Loucy (cell line): Measurements from ENCODE around the gene PRM3.

Experiments
- H2AFZ ChIP-seq: fragments of 200-600 bp; sonication (generic); 2 replicates; pipeline ENCODE4 v1.6.0; 2016; ENCODE audit warnings: antibody characterized with exemption, mild to moderate bottlenecking, low read length, moderate library complexity
- H3F3A ChIP-seq: fragments of 200-600 bp; 2 replicates; pipeline ENCODE4 v1.6.0; 2016; ENCODE audit warnings: antibody characterized with exemption, low read depth, mild to moderate bottlenecking
- H3K27me3 ChIP-seq: fragments of 200-600 bp; sonication (generic); 2 replicates; pipeline ENCODE4 v1.6.1; 2014; ENCODE audit warnings: low read length, mild to moderate bottlenecking; ENCODE audit not compliant: insufficient read depth, poor library complexity, severe bottlenecking
- H3K36me3 ChIP-seq: fragments of 200-600 bp; sonication (generic); 2 replicates; pipeline ENCODE4 v1.6.1; 2016; ENCODE audit warnings: low read length; ENCODE audit not compliant: insufficient read depth
- H3K4me1 ChIP-seq: fragments of 200-600 bp; sonication (generic); 2 replicates; pipeline ENCODE4 v1.5.1; 2014; ENCODE audit warnings: low read length, mild to moderate bottlenecking; ENCODE audit not compliant: insufficient read depth, poor library complexity, severe bottlenecking
- H3K4me2 ChIP-seq: fragments of 200-600 bp; sonication (generic); 2 replicates; pipeline ENCODE4 v1.6.0; 2014; ENCODE audit warnings: antibody characterized with exemption, low read length, low read depth, mild to moderate bottlenecking; ENCODE audit not compliant: poor library complexity, severe bottlenecking
- H3K4me3 ChIP-seq: fragments of 200-600 bp; sonication (generic); 2 replicates; pipeline ENCODE4 v1.5.1; 2014; ENCODE audit warnings: low read length, mild to moderate bottlenecking, mixed read lengths; ENCODE audit not compliant: poor library complexity, severe bottlenecking
- H3K79me2 ChIP-seq: fragments of 200-600 bp; sonication (generic); 2 replicates; pipeline ENCODE4 v1.6.1; 2014; ENCODE audit warnings: low read length; ENCODE audit not compliant: insufficient read depth
- H3K9ac ChIP-seq: fragments of 200-600 bp; sonication (generic); 2 replicates; pipeline ENCODE4 v1.6.0; 2014; ENCODE audit warnings: mild to moderate bottlenecking, low read depth, low read length, moderate library complexity; ENCODE audit not compliant: poor library complexity, severe bottlenecking
- H3K9me2 ChIP-seq: fragments of 200-600 bp; sonication (generic); replicated peaks from 2 replicates; pipeline ENCODE4 v1.6.1; 2016; ENCODE audit warnings: low read depth, low read length, mixed read lengths
- H3K9me3 ChIP-seq: fragments of 200-600 bp; sonication (generic); 2 replicates; pipeline ENCODE4 v1.6.1; 2014; ENCODE audit warnings: mild to moderate bottlenecking, antibody characterized with exemption, low read length, low read depth; ENCODE audit not compliant: insufficient read depth
- H4K20me1 ChIP-seq: fragments of 200-600 bp; sonication (generic); 2 replicates; pipeline ENCODE4 v1.6.0; 2014; ENCODE audit warnings: antibody characterized with exemption, low read length, mild to moderate bottlenecking; ENCODE audit not compliant: insufficient read depth, poor library complexity, severe bottlenecking
- CTCF ChIP-seq: fragments of 200-600 bp; sonication (generic); conservative IDR thresholded peaks from 2 replicates; pipeline ENCODE4 v1.5.1; 2014; ENCODE audit warnings: mild to moderate bottlenecking, antibody characterized with exemption, low read length
- EZH2phosphoT487 ChIP-seq: fragments of 200-600 bp; IDR thresholded peaks from 2 replicates; pipeline ENCODE4 v1.6.1; 2018; ENCODE audit warnings: antibody characterized with exemption, mild to moderate bottlenecking, moderate library complexity, borderline replicate concordance

Gene PRM3

GRCh38 chr16:11271610-11272009 lies 1.8 kb downstream of the PRM3 start:
- H3K36me3 ChIP-seq: no peaks in the 10 kb centered on the region
- H2AFZ ChIP-seq: no peak overlapping the region
- H3K4me1 ChIP-seq: no peaks in the 10 kb centered on the region
- no peak overlapping the region for H3K4me3 ChIP-seq
- H3F3A ChIP-seq: no peaks in the 10 kb centered on the region
- TF ChIP-seq CTCF: no peak
- no peak for TF ChIP-seq EZH2phosphoT487
- H3K9me3 ChIP-seq: no peaks in the 10 kb centered on the region
- H3K9ac ChIP-seq: no peak overlapping the region
- no peaks in the 10 kb centered on the region for H3K79me2 ChIP-seq
- H3K27me3 ChIP-seq: no peaks in the 10 kb centered on the region
- no peaks in the 10 kb centered on the region for H3K9me2 ChIP-seq
- no peak overlapping the region for H3K4me2 ChIP-seq
- no peaks in the 10 kb centered on the region for H4K20me1 ChIP-seq

DNA sequence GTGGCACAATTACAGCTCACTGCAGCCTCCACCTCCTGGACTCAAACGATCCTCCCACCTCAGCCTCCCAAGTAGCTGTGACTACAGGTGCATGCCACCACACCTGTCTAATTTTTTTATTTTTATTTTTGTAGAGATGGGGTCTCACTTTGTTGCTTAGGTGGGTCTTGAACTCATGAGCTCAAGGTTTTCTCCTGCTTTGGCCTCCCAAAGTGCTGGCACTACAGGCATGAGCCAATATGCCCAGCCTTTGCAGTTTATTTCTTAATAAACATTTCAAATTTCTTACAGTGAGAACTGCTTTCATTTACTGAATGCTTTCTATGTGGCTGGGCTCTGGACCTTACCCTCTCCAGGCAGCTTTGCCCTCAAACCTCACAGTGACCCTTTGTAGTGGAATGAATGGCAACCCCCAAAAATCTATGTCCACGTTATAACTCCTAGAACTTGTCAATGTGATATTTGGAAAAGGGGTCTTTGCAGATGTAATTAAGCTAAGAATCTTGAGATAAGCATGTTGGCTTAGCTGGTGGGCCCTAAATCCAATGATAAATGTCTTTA lies 2.7 kb downstream of the PRM3 start:
- Histone ChIP-seq H3K4me2 (no peak overlapping the region), H2AFZ (no peak overlapping the region), H3K4me3 (no peak overlapping the region), H3K9me2 (no peaks in the 10 kb centered on the region), H3K9ac (no peak overlapping the region), H3K4me1 (no peaks in the 10 kb centered on the region), H3K9me3 (no peaks in the 10 kb centered on the region), H3K79me2 (no peaks in the 10 kb centered on the region), H4K20me1 (no peaks in the 10 kb centered on the region), H3F3A (no peaks in the 10 kb centered on the region), H3K36me3 (no peaks in the 10 kb centered on the region), H3K27me3 (no peaks in the 10 kb centered on the region)
- TF ChIP-seq CTCF: no peak
- TF ChIP-seq EZH2phosphoT487: no peak

DNA sequence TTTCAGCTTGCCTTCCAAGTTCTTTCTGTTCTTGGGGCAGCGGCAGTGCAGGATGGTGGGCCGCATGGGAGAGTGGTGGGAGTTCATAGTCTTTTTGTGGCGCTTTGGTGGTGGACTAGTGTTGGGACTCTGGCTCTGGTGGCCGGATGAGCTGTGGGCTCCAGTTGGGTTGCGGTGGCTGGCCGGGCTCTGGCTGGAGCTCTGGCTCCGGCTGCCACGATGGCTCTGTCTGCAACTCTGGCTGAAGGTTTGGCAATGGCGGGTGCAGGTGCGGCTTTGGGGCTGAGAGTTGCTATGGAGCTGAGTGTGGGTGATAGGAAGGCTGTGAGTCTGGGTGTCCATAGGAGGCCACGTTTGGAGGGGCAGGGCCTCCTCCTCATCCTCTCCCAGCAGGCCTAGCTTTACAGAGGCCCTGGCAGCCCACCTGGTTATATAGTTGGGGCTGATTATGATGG lies 4.5 kb downstream of the PRM3 start, which contains the start of gene TNP2:
Gene TNP2 (minus strand): TSS at position 405 of the 455 bp plus-strand sequence. CDS start 63 bp downstream, at position 342.
- Histone ChIP-seq H3K9ac (no peak within 1 kb of the TSS), H3K36me3 (no peaks in the 10 kb centered on the region), H3K9me3 (no peaks in the 10 kb centered on the region), H3F3A (no peaks in the 10 kb centered on the region), H3K27me3 (no peaks in the 10 kb centered on the region), H3K79me2 (no peaks in the 10 kb centered on the region), H3K9me2 (no peaks in the 10 kb centered on the region), H3K4me2 (no peak within 1 kb of the TSS), H3K4me3 (no peak within 1 kb of the TSS), H2AFZ (no peak within 1 kb of the TSS), H3K4me1 (no peaks in the 10 kb centered on the region), H4K20me1 (no peaks in the 10 kb centered on the region)
- TF ChIP-seq CTCF: no peak
- TF ChIP-seq EZH2phosphoT487: no peak
